Body of pancreas (tissue), 4 donors: Measurements from ENCODE around the gene TMEFF2. TPM values are rescaled to one million over a fixed set of nuclear protein-coding genes. Genes with fewer than 3 reads are reported as not detected.

Source experiments
- ATAC-seq: fragments of 150-250 bp; one replicate; pipeline ENCODE4 v1.9.1; 2016
- DNase-seq, 4 donors: peaks; one replicate each; pipeline ENCODE4 v3.0.0-alpha.2; 2019
- H3K27ac ChIP-seq, 4 donors: fragments of 200-600 bp; sonication (generic); 1 replicate in 3 of 4; 2 replicates in 1 of 4; pipeline versions ENCODE4 v1.5.1 to v1.6.1; 2016 to 2019; ENCODE audit warnings: mild to moderate bottlenecking in 1 of 4, mixed read lengths in 1 of 4, moderate library complexity in 1 of 4
- H3K27me3 ChIP-seq, 2 donors: fragments of 200-600 bp; sonication (generic); one replicate each; pipeline ENCODE4 v1.6.0; 2016; ENCODE audit warnings: mild to moderate bottlenecking in 1 of 2
- H3K36me3 ChIP-seq, 2 donors: fragments of 200-600 bp; sonication (generic); replicated peaks in 1 of 2; 2 replicates each; pipeline ENCODE4 v1.5.1; 2016; ENCODE audit warnings: low read depth in 2 of 2; ENCODE audit not compliant: insufficient read depth in 1 of 2
- H3K4me1 ChIP-seq: fragments of 200-600 bp; sonication (generic); one replicate; pipeline ENCODE4 v1.6.0; 2016
- H3K4me3 ChIP-seq, 2 donors: fragments of 200-600 bp; sonication (generic); 1 replicate in 1 of 2; 2 replicates in 1 of 2; pipeline ENCODE4 v1.5.1; 2016 to 2019
- H3K9me3 ChIP-seq, 3 donors: fragments of 200-600 bp; sonication (generic); 1 replicate in 2 of 3; 2 replicates in 1 of 3; pipeline ENCODE4 v1.5.1; 2016
- POLR2A ChIP-seq, 3 donors: fragments of 450-650 bp; IDR thresholded peaks; one replicate each; pipeline ENCODE4 v1.6.1; 2016; ENCODE audit warnings: antibody characterized with exemption in 3 of 3, mild to moderate bottlenecking in 2 of 3
- WGBS, 2 donors: methylation state at CpG; one replicate each; pipeline ENCODE4 v1.1.5; 2017; 5-methylcytosine and 5-hydroxymethylcytosine counted together
- intact Hi-C: fragments of 100-400 bp; cut with DNase I; formaldehyde crosslinking; loops from one replicate; pipeline ENCODE4 v1.15.1; 2023
- total RNA-seq, 2 donors: library from RNA; depleted of rRNA; stranded (reverse); fragments of >200 nt; gene quantifications; one replicate each; pipeline ENCODE4 v1.1.0, GENCODE V29; 2016
- TF ChIP-seq, protein P1 (sequence below), 7 experiments: fragments of 450-650 bp in 4 of 7; fragments of 200-600 bp in 3 of 7; sonication (generic) in 3 of 7; IDR thresholded peaks; one replicate each; pipeline ENCODE4 v1.5.1; 2016 to 2019; ENCODE audit warnings: antibody characterized with exemption in 7 of 7

TMEFF2 gene
- total RNA-seq, 2 donors from 2014 or later, result not detected

DNA sequence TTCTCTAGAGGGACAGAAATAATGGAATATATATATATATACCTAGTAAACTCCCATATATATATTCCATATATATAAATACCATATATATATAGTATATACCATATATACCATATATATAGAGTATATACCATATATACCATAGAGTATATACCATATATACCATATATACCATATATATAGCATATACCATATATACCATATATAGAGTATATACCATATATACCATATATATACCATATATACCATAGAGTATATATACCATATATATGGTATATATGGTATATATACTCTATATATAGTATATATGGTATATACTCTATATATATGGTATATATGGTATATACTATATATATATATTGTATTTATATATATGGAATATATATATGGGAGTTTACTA is 285.9 kb downstream of the TMEFF2 start:
- H3K9me3 ChIP-seq, result no peaks in the 10 kb centered on the region
- H3K27ac ChIP-seq, result no peak overlapping the region
- no peaks in the 10 kb centered on the region for H3K4me1 ChIP-seq
- DNase-seq (no peak), ATAC-seq (no peak)
- no peaks in the 10 kb centered on the region for H3K27me3 ChIP-seq
- no peaks in the 10 kb centered on the region for H3K36me3 ChIP-seq
- intact Hi-C loops, result no loop called here
- H3K4me3 ChIP-seq, result no peak overlapping the region
- TF ChIP-seq, protein P1, sequence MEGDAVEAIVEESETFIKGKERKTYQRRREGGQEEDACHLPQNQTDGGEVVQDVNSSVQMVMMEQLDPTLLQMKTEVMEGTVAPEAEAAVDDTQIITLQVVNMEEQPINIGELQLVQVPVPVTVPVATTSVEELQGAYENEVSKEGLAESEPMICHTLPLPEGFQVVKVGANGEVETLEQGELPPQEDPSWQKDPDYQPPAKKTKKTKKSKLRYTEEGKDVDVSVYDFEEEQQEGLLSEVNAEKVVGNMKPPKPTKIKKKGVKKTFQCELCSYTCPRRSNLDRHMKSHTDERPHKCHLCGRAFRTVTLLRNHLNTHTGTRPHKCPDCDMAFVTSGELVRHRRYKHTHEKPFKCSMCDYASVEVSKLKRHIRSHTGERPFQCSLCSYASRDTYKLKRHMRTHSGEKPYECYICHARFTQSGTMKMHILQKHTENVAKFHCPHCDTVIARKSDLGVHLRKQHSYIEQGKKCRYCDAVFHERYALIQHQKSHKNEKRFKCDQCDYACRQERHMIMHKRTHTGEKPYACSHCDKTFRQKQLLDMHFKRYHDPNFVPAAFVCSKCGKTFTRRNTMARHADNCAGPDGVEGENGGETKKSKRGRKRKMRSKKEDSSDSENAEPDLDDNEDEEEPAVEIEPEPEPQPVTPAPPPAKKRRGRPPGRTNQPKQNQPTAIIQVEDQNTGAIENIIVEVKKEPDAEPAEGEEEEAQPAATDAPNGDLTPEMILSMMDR (IDR thresholded peaks at IDR 0.05), result no peak
- no peak for TF ChIP-seq POLR2A (IDR thresholded peaks at IDR 0.05)

DNA sequence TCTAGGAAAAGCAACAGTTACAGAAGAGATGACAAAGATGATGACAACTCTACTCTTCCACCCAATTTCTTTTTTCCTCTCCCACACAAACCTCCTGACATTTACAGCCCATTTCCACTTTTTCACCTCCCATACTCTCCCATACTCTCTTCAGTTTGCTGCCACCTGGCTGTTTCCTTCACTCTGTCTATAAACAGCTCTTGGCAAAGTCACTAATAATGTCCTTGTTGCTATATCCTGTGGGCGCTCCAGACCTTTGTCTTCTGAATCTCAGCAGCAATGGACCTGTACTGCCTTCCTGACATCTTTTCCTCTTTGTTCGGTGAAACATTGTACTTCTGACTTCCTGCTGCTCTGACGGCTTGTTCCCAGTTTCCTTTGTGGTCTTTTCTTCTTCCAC is 287.2 kb downstream of the TMEFF2 start:
- intact Hi-C loops, result no loop called here

DNA sequence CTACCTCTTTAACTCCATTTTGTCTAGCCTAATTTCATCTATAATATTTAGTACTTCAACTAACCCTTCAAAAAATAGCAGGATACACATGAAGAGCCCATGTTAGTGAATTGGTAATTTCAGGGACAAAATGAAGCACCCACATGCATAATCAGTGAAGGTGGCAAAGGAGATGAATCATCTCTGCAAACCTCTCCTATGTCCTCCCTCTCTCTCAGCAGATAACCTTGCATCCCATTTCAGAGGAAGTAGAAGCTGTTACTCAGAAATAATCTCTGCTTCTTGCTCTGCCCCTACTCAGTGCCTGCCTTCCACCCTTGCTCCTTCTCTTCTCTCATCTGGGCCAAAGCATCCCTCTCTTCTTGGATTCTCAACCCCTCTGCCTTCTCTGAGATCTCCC is 287.6 kb downstream of the TMEFF2 start:
- Histone ChIP-seq H3K27ac (no peak overlapping the region), H3K9me3 (no peaks in the 10 kb centered on the region), H3K36me3 (no peaks in the 10 kb centered on the region), H3K27me3 (no peaks in the 10 kb centered on the region), H3K4me1 (no peaks in the 10 kb centered on the region), H3K4me3 (no peak overlapping the region)
- intact Hi-C loops, result no loop called here
- TF ChIP-seq, protein P1 (IDR thresholded peaks at IDR 0.05), result no peak
- no peak for TF ChIP-seq POLR2A (IDR thresholded peaks at IDR 0.05)
- ATAC-seq, result no peak
- DNase-seq, result no peak

More for the DNA sequence above, 287.2 kb downstream of the TMEFF2 start:
- no peaks in the 10 kb centered on the region for H3K9me3 ChIP-seq
- H3K4me3 ChIP-seq, result no peak overlapping the region
- WGBS, 2 donors, result 65 to 73% methylated on average over 3 of the region's 3 CpGs
- ATAC-seq (no peak), DNase-seq (no peak)
- no peaks in the 10 kb centered on the region for H3K36me3 ChIP-seq
- TF ChIP-seq POLR2A (IDR thresholded peaks at IDR 0.05), result no peak
- TF ChIP-seq, protein P1 (IDR thresholded peaks at IDR 0.05), result peak in 3 of 7 experiments; percentile 6 to 19 (median 14)
- no peaks in the 10 kb centered on the region for H3K4me1 ChIP-seq
- no peak overlapping the region for H3K27ac ChIP-seq
- H3K27me3 ChIP-seq, result no peaks in the 10 kb centered on the region

DNA sequence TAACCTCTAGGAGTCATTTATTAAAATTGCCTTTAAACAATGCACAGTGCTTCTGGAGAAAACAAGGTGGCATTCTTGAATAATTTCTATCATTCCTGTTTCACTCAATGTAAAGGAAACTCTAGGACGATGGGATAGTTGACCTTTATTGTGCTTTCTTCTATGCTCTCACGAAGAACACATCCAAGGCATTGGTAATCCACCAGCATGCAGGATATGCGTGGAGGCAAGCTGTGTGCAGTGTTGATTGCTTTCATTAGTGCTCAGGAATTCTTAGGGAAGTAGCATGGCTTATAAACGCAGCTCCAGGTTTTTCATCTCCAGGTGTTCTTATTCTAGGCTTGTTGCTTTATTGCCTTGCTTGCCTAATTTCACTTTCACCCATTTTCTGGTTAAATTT is 289.4 kb downstream of the TMEFF2 start:
- DNase-seq (no peak), ATAC-seq (no peak)
- no peaks in the 10 kb centered on the region for H3K9me3 ChIP-seq
- H3K4me1 ChIP-seq, result no peaks in the 10 kb centered on the region
- TF ChIP-seq POLR2A (IDR thresholded peaks at IDR 0.05), result no peak
- TF ChIP-seq, protein P1 (IDR thresholded peaks at IDR 0.05), result no peak
- WGBS, 2 donors, result 62 to 81% methylated on average over 4 of the region's 4 CpGs
- no peak overlapping the region for H3K27ac ChIP-seq
- no peak overlapping the region for H3K4me3 ChIP-seq
- intact Hi-C loops, result no loop called here
- no peaks in the 10 kb centered on the region for H3K27me3 ChIP-seq
- H3K36me3 ChIP-seq, result no peaks in the 10 kb centered on the region

DNA sequence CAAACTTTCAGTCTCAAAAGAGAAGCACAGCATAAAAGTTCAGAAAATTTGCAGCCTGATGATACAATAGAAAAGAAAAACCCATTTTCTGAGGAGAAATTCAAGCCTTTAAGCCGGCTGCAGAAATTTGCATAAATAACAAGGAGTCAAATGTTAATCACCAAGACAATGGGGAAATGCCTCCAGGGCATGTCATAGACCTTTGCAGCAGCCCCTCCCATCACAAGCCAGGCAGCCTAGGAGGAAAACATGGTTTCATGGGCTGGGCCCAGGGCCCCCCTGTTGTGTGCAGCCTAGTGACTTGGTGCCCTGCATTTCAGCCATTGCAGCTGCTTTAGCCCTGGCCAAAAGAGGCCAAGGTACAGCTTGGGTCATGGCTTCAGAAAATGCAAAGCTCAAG is 293.7 kb downstream of the TMEFF2 start:
- intact Hi-C loops, result no loop called here
- DNase-seq (no peak), ATAC-seq (no peak)
- H3K4me3 ChIP-seq, result no peak overlapping the region
- 92% methylated on average over 1 of the region's 1 CpG for WGBS, 2 donors
- TF ChIP-seq, protein P1 (IDR thresholded peaks at IDR 0.05), result no peak
- TF ChIP-seq POLR2A (IDR thresholded peaks at IDR 0.05), result no peak
- H3K4me1 ChIP-seq, result no peaks in the 10 kb centered on the region
- H3K36me3 ChIP-seq, result no peaks in the 10 kb centered on the region
- H3K27me3 ChIP-seq, result no peaks in the 10 kb centered on the region
- H3K27ac ChIP-seq, result no peak overlapping the region
- H3K9me3 ChIP-seq, result no peaks in the 10 kb centered on the region
